ENCODE results near the gene BLTP3B. TPM values are rescaled to one million over a fixed set of nuclear protein-coding genes. Genes with fewer than 3 reads are reported as not detected.

Gene BLTP3B
- total RNA-seq, 2 experiments from 2014 or later, result 39.6 to 41.3 TPM

GRCh38 chr12:100123316-100124095 is 19.2 kb downstream of the BLTP3B start:
- TF ChIP-seq CTCF (IDR thresholded peaks at IDR 0.05), result no peak
- DNase-seq (no peak), ATAC-seq (no peak)
- intact Hi-C loops (cut with micrococcal nuclease), result no loop called here
- Mint-ChIP-seq H3K9me3 (peaks cover 7% of the 10 kb centered on the region), H3K4me1 (ENCODE audit: low read depth) (peaks cover 20% of the 10 kb centered on the region), H3K27ac (no peak overlapping the region), H3K36me3 (ENCODE audit: low read depth) (peaks cover 11% of the 10 kb centered on the region), H3K27me3 (no peaks in the 10 kb centered on the region), H3K4me3 (no peak overlapping the region)
- ChIA-PET POLR2A (interaction anchor here (0.6 kb wide), 1 partner anchor 44 kb away, joined by 3 read pairs; no protein-coding TSS in a partner anchor), CTCF (no interaction called here)

- POLR2A ChIA-PET, result interaction anchor here (1.6 kb wide), 1 partner anchor 9 kb away, joined by 4 read pairs; no protein-coding TSS in a partner anchor
- no peak for ATAC-seq
- Mint-ChIP-seq H3K36me3 (ENCODE audit: low read depth) (peaks cover 28% of the 10 kb centered on the region), H3K27ac (no peak overlapping the region), H3K4me1 (ENCODE audit: low read depth) (peaks cover 5% of the 10 kb centered on the region), H3K27me3 (no peaks in the 10 kb centered on the region), H3K9me3 (peaks cover 11% of the 10 kb centered on the region), H3K4me3 (no peak overlapping the region)
- intact Hi-C loops (cut with micrococcal nuclease), result no loop called here
- no peak for DNase-seq
- CTCF ChIA-PET, result no interaction called here
- no peak for TF ChIP-seq CTCF (IDR thresholded peaks at IDR 0.05)
Measured at GRCh38 chr12:100120355-100120754, 22.3 kb downstream of the BLTP3B start.

- no peak overlapping the region for H3K27ac Mint-ChIP-seq
- peaks cover 27% of the 10 kb centered on the region for H3K36me3 Mint-ChIP-seq (ENCODE audit: low read depth)
- peaks cover 16% of the 10 kb centered on the region for H3K4me1 Mint-ChIP-seq (ENCODE audit: low read depth)
- H3K4me3 Mint-ChIP-seq, result no peak overlapping the region
- ChIA-PET POLR2A (no interaction called here), CTCF (no interaction called here)
- H3K27me3 Mint-ChIP-seq, result no peaks in the 10 kb centered on the region
- H3K9me3 Mint-ChIP-seq, result peaks cover 6% of the 10 kb centered on the region
- ATAC-seq, result no peak
- no peak for TF ChIP-seq CTCF (IDR thresholded peaks at IDR 0.05)
- intact Hi-C loops (cut with micrococcal nuclease), result no loop called here
- no peak for DNase-seq
Measured at GRCh38 chr12:100115291-100115690, 27.4 kb downstream of the BLTP3B start.

- TF ChIP-seq CTCF (IDR thresholded peaks at IDR 0.05), result no peak
- CTCF ChIA-PET, result no interaction called here
- intact Hi-C loops (cut with micrococcal nuclease), result no loop called here
Measured at GRCh38 chr12:100114574-100114973, 28.1 kb downstream of the BLTP3B start.

GRCh38 chr12:100110276-100110675 is 32.4 kb downstream of the BLTP3B start:
- Mint-ChIP-seq H3K27me3 (no peaks in the 10 kb centered on the region), H3K27ac (no peak overlapping the region), H3K4me3 (no peak overlapping the region), H3K9me3 (peaks cover 6% of the 10 kb centered on the region), H3K36me3 (ENCODE audit: low read depth) (peaks cover 37% of the 10 kb centered on the region), H3K4me1 (ENCODE audit: low read depth) (peaks cover 14% of the 10 kb centered on the region)
- intact Hi-C loops (cut with micrococcal nuclease), result no loop called here
- POLR2A ChIA-PET, result no interaction called here
- DNase-seq (no peak), ATAC-seq (no peak)
- CTCF ChIA-PET, result no interaction called here
- no peak for TF ChIP-seq CTCF (IDR thresholded peaks at IDR 0.05)

More at GRCh38 chr12:100114574-100114973, 28.1 kb downstream of the BLTP3B start:
- Mint-ChIP-seq H3K27ac (no peak overlapping the region), H3K4me3 (no peak overlapping the region), H3K36me3 (ENCODE audit: low read depth) (peaks cover 27% of the 10 kb centered on the region), H3K4me1 (ENCODE audit: low read depth) (peaks cover 16% of the 10 kb centered on the region), H3K9me3 (peaks cover 4% of the 10 kb centered on the region), H3K27me3 (no peaks in the 10 kb centered on the region)
- no peak for ATAC-seq
- DNase-seq, result no peak
- POLR2A ChIA-PET, result no interaction called here
